Progenitor cell of endocrine pancreas (in vitro differentiated cells): ENCODE data around the gene APLNR. TPM values are rescaled to one million over a fixed set of nuclear protein-coding genes. Genes with fewer than 3 reads are reported as not detected.

Source experiments
- DNase-seq: peaks from one replicate; pipeline ENCODE4 v3.0.0; 2021; ENCODE audit warnings: low spot score; ENCODE audit not compliant: unreplicated experiment
- H3K27ac Mint-ChIP-seq: 2 replicates; pipeline ENCODE4 v1.8.0; 2021; ENCODE audit warnings: mild to moderate bottlenecking, moderate library complexity, mixed read lengths
- H3K27me3 Mint-ChIP-seq: 2 replicates; pipeline ENCODE4 v1.8.0; 2021; ENCODE audit warnings: mixed read lengths
- H3K36me3 Mint-ChIP-seq: 2 replicates; pipeline ENCODE4 v1.8.0; 2022; ENCODE audit warnings: mixed read lengths; ENCODE audit not compliant: insufficient read depth
- H3K4me1 Mint-ChIP-seq: 2 replicates; pipeline ENCODE4 v1.8.0; 2021; ENCODE audit warnings: low read depth, mixed read lengths
- H3K4me3 Mint-ChIP-seq: 2 replicates; pipeline ENCODE4 v1.8.0; 2021; ENCODE audit warnings: low read depth, mild to moderate bottlenecking, moderate library complexity, mixed read lengths
- H3K9me3 Mint-ChIP-seq: 2 replicates; pipeline ENCODE4 v1.8.0; 2021; ENCODE audit warnings: low read depth, mixed read lengths
- total RNA-seq: library from RNA; stranded (reverse); gene quantifications from 2 replicates; pipeline ENCODE4 v1.2.1, GENCODE V29; 2021
- TF ChIP-seq, protein P1 (sequence below): fragments of 200-600 bp; sonication (generic); IDR thresholded peaks from one replicate; pipeline ENCODE4 v1.5.0; 2021; ENCODE audit warnings: antibody characterized with exemption, mild to moderate bottlenecking; ENCODE audit not compliant: unreplicated experiment

The APLNR gene
- total RNA-seq, 1 donor from 2014 or later: 0.12 TPM

DNA sequence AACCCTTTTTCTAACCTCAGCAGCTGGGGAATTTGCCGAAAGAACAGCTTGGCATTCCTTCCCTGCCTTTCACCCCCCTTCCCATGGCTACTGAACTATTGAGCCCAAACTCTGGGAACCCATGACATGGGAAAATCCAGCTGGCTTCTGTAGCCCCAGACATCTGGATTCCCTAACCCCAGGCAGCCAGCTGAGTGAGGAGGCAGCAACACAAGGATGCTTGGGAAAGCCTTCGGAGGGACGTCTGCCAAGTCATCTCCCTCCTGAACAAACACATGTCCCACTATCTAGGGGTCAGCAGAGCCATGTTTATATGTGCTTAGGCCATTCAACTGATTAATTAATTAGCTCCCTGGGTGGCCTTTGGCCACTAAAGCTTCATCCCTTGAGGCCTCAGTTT is 33.7 kb downstream of the APLNR start:
- Mint-ChIP-seq H3K4me3 (no peak overlapping the region), H3K27me3 (peaks cover 16% of the 10 kb centered on the region), H3K36me3 (no peaks in the 10 kb centered on the region), H3K27ac (no peak overlapping the region), H3K4me1 (no peaks in the 10 kb centered on the region), H3K9me3 (no peaks in the 10 kb centered on the region)
- TF ChIP-seq, protein P1, sequence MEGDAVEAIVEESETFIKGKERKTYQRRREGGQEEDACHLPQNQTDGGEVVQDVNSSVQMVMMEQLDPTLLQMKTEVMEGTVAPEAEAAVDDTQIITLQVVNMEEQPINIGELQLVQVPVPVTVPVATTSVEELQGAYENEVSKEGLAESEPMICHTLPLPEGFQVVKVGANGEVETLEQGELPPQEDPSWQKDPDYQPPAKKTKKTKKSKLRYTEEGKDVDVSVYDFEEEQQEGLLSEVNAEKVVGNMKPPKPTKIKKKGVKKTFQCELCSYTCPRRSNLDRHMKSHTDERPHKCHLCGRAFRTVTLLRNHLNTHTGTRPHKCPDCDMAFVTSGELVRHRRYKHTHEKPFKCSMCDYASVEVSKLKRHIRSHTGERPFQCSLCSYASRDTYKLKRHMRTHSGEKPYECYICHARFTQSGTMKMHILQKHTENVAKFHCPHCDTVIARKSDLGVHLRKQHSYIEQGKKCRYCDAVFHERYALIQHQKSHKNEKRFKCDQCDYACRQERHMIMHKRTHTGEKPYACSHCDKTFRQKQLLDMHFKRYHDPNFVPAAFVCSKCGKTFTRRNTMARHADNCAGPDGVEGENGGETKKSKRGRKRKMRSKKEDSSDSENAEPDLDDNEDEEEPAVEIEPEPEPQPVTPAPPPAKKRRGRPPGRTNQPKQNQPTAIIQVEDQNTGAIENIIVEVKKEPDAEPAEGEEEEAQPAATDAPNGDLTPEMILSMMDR: no peak
- DNase-seq: no peak

DNA sequence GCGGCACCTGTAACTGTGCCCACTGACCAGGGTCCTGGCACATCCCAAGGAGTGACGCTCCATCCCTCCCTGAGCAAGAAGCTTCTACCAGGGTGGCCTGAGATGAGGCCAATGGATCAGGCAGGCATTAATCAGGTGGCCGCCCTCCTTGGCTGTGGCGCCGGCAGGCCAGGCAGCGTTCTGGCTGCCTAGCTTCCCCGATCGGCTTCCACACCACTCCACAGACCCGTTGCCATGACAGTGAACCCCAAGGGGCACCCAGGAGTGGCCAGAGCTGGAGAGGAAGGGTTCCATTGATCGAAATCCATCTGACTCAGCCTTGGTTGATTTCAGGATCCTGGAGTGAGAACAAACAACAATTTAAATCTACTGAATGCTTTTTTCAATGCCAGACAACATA is 34.8 kb downstream of the APLNR start:
- H3K27me3 Mint-ChIP-seq: peaks cover 16% of the 10 kb centered on the region
- no peak overlapping the region for H3K27ac Mint-ChIP-seq
- H3K4me3 Mint-ChIP-seq: no peak overlapping the region
- no peaks in the 10 kb centered on the region for H3K4me1 Mint-ChIP-seq
- TF ChIP-seq, protein P1: no peak
- no peak for DNase-seq
- no peaks in the 10 kb centered on the region for H3K36me3 Mint-ChIP-seq
- no peaks in the 10 kb centered on the region for H3K9me3 Mint-ChIP-seq

DNA sequence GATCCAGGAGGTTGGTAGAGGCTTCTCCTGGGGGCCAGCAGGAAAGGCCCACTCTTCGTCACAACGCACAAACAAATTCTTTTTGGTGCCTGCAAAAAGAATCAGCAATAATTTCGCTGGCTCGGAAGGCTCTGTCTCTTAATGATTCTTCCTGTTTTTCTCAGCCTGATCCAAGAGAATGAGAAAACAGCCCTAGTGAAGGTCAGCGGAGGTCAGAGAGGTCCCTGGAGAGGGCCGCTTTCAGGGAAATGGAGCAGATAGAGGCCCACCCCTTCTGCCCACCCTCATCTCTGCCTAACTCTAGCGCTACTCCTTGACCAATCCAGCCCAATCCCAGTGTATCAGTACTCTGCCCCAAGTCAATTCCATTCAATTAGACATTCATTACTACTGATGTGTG is 36.1 kb downstream of the APLNR start:
- DNase-seq: no peak
- Mint-ChIP-seq H3K4me1 (no peaks in the 10 kb centered on the region), H3K9me3 (no peaks in the 10 kb centered on the region), H3K27ac (no peak overlapping the region), H3K36me3 (no peaks in the 10 kb centered on the region), H3K27me3 (peaks cover 10% of the 10 kb centered on the region), H3K4me3 (no peak overlapping the region)
- TF ChIP-seq, protein P1: no peak

DNA sequence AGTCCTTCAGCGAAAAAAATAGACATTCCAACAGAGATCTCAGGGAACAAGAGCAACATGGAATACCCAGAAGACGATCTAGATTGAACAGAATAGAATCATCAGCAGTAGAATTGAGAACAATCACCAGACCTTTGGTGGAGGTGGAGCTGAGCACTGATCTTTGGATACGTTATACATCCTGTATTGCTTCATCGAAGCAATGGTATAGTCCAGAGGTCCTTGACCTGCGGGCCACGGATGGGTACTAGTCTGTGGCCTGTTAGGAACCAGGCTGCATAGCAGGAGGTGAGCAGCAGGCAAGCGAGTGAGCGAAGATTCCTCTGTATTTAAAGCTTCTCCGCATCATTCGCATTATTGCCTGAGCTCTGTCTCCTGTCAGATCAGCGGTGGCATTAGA is 37.7 kb downstream of the APLNR start:
- TF ChIP-seq, protein P1: no peak
- DNase-seq: no peak
- peaks cover 8% of the 10 kb centered on the region for H3K27me3 Mint-ChIP-seq
- no peaks in the 10 kb centered on the region for H3K4me1 Mint-ChIP-seq
- H3K27ac Mint-ChIP-seq: no peak overlapping the region
- no peaks in the 10 kb centered on the region for H3K9me3 Mint-ChIP-seq
- no peaks in the 10 kb centered on the region for H3K36me3 Mint-ChIP-seq
- no peak overlapping the region for H3K4me3 Mint-ChIP-seq

DNA sequence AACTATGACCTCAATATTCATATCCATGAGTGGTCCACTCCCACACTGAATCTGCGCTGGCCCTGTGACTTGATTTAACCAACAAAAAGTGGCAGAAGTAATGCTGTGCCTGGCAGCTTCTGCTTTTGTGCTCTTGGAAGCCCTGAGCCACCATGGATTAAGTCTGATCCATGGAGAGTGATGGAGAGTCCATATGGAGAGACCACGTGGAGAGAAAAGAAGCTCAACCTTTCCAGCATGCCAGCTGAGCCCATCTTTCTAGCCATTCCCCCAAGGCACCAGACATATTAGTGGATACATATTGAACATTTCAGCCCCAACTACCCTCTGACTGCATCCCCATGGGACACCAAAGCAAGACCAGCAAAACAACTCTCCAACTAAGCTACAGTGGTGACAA is 39.3 kb downstream of the APLNR start:
- TF ChIP-seq, protein P1: no peak
- H3K9me3 Mint-ChIP-seq: peaks cover 5% of the 10 kb centered on the region
- no peak for DNase-seq
- H3K27ac Mint-ChIP-seq: no peak overlapping the region
- no peaks in the 10 kb centered on the region for H3K4me1 Mint-ChIP-seq
- no peak overlapping the region for H3K4me3 Mint-ChIP-seq
- no peaks in the 10 kb centered on the region for H3K36me3 Mint-ChIP-seq
- peaks cover 8% of the 10 kb centered on the region for H3K27me3 Mint-ChIP-seq

DNA sequence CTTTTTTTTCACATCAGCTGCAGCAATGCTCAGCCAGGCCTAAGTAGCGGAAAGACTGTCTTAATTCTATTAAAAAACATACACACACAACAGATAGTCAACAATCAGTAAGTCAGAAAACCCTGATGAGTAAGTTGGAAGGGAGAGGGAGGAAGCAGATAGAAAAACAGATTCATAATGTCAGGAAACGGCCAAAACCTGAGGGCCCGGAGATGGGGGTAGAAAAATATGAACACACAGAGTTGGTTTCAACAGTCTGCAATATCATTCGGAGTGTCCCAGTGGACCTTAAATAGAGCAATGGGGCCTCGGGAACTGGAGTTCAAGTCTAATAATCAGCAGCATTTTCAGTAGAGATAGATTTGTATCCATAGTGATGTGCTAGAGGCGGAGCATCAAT is 40.5 kb downstream of the APLNR start:
- Mint-ChIP-seq H3K27me3 (peaks cover 8% of the 10 kb centered on the region), H3K27ac (no peak overlapping the region), H3K4me3 (no peak overlapping the region), H3K9me3 (peaks cover 5% of the 10 kb centered on the region), H3K36me3 (no peaks in the 10 kb centered on the region), H3K4me1 (no peaks in the 10 kb centered on the region)
- TF ChIP-seq, protein P1: no peak
- DNase-seq: no peak
